SHP77 (cell line): Measurements from ENCODE around the gene RNU6-9.

ENCODE experiments used
- DNase-seq, 2 experiments: peaks; one replicate each; lab custom pipeline; 2025; lab: John Stamatoyannopoulos, UW

Gene RNU6-9

GRCh38 chr19:898663-899062, 5.4 kb downstream of the RNU6-9 start:
- no peak for DNase-seq

DNA sequence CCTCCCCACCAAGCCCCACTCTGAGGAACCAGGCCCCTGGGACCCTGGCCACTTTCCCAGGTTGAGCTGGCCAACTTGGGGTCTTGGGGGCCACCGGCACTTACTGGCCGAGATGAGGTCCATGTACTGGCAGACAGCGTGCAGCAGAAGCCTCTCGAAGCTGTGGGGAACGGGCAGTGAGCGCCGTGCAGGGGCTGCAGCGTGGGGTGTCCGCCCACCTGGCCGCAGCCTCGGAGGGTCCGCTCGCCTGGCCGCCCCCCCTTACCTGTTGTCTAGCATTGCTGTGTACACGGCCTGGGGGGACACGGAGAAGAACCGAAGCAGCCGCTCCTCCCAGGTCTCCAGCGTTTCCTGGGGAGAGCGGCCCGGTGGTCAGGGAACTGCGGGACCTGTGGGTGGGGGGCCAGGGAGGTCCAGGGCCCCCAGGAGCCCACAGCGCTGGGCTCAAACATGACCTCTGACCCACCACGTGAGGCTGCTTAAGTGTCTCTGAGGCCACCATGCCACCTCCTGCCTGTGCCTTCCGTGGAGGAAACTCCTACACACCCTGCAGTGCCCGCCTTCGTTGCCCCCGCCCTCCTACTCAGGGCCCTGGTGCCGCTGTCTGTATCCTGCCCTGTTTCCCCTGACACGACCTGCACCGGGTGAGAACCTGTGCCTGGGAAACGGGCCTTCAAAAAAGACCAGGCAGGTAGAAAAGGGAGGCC, 6.2 kb downstream of the RNU6-9 start:
- no peak for DNase-seq

- DNase-seq: no peak
Measured at GRCh38 chr19:900043-900301, 6.7 kb downstream of the RNU6-9 start.

- no peak for DNase-seq
Measured at GRCh38 chr19:900302-901111, 7.2 kb downstream of the RNU6-9 start.

DNA sequence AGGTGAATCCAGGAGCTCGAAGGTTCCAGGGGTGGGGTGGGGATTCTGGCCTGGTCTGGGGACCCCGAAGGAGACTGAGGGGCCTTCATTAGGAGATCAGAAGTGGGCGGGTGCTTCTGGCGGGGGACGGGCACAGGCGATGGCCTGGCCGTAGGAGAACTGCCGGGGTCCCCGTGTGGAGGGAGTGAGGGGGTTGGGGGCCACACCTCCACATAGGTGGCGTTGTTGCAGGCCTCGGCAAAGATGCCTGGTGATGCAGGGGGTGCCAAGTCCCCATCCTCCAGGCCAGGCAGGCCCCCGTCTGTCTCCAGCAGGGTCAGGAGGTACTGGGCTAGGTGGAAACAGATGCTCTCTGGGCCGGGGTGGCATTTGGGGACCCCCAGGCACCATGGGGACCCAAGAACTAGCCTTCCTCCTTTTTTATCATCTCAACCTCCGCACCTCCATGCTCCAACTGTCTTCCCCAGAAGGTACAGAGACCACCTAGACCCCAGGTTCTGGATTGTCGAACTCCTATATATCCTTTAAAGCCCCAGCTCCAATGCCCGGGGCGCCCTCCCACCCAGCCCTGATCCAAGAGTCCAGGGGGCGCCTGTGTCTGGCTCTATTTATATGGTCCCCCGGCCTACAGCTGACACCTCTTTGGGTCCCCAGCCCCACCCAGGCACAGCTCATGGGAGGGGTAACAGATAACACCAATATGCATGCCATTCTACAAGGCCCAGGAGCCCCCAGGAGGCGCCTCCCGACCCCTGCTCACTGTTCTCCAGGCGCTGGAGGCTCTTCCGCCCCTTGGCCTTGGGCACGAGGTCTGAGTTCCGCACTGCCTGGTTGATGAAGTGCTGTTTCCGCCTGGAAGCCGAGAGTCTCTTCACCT, 8.2 kb downstream of the RNU6-9 start:
- DNase-seq: no peak

GRCh38 chr19:902093-902370, 8.7 kb downstream of the RNU6-9 start:
- no peak for DNase-seq

DNA sequence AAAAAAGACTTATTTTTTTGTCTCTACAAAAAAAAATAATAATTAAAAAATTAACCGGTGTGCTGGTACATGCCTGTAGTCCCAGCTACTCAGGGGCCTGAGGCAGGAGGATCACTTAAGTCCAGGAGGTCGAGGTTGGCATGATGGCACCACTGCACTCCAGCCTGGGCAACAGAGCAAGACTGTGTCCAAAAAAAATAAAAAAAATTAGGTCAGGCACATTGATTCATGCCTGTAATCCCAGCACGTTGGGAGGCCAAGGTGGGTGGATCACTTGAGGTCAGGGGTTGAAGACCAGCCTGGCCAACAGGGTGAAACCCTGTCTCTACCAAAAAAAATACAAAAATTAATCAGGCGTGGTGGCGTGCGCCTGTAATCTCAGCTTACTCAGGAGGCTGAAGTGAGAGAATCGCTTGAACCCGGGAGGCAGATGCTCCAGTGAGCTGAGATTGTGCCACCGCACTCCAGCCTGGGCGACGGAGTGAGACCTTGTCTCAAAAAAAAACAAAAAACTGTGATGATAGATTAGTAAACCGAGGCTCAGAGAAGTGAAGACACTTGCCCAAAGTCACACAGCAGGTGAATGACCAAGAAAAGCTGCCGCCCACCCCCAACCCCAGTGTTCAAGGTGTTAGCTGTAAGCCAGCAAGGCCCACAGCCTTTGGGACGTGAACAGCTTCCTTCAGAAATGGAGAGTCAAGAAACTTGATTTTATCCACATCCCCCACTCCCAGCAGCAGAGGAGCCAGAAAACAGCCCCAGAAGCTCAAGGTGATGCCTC, 9.4 kb downstream of the RNU6-9 start:
- DNase-seq: no peak

- DNase-seq: no peak
Measured at GRCh38 chr19:903266-903797, 10.0 kb downstream of the RNU6-9 start.

GRCh38 chr19:904545-904944, 11.3 kb downstream of the RNU6-9 start:
- no peak for DNase-seq

DNA sequence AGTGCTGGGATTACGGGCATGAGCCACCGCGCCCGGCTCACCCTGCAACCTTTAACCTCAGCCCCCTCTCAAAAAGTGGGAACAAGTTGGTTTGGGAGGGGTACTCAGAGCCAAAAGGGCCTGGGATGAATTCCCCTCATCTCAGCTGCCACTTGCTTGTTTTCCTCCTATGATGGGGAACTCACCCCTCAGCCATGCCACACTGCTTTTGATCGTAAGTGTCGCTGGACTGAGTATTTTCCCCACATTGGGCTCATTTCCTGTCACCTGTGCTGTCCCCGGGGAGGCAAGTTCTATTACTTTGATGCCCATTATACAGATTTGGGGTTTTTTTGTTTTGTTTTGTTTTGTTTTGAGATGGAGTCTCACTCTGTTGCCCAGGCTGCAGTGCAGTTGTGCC, 13.2 kb downstream of the RNU6-9 start:
- DNase-seq: no peak

GRCh38 chr19:907183-907853, 14.0 kb downstream of the RNU6-9 start:
- DNase-seq: no peak

DNA sequence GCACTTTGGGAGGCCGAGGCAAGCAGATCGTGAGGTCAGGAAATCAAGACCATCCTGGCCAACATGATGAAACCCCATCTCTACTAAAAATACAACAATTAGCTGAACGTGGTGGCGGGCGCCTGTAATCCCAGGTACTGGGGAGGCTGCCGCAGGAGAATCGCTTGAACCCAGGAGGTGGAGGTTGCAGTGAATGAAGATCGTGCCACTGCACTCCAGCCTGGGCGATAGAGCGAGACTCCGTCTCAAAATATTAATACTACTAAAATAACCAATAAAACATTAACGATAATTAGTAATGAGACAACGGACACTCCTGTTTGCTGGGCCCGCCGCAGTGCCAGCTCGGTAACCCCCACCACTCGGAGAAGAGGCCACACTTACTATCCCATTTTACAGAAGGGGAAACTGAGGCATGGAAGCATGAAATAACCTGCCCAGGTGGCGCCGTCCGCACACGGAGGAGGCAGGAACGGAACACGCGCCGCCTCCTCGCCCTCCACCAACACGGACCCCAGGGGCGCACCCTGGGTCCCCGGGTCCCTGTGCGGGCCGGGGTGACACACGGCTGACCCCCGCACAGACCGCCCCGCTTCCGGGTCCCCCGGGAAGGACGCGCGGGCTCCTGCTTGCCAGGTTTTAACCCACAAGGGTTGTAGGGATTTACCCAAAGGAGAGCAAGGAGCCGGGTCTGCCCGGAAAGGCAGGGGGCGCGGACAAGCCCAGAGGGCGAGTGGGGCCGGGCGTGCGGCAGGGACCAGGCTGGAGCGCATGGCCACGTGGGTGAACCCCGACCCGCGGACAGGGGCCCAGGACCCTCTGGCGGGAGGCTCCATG, 18.1 kb downstream of the RNU6-9 start:
- no peak for DNase-seq

- no peak for DNase-seq
Measured at GRCh38 chr19:912181-913079, 19.1 kb downstream of the RNU6-9 start.

DNA sequence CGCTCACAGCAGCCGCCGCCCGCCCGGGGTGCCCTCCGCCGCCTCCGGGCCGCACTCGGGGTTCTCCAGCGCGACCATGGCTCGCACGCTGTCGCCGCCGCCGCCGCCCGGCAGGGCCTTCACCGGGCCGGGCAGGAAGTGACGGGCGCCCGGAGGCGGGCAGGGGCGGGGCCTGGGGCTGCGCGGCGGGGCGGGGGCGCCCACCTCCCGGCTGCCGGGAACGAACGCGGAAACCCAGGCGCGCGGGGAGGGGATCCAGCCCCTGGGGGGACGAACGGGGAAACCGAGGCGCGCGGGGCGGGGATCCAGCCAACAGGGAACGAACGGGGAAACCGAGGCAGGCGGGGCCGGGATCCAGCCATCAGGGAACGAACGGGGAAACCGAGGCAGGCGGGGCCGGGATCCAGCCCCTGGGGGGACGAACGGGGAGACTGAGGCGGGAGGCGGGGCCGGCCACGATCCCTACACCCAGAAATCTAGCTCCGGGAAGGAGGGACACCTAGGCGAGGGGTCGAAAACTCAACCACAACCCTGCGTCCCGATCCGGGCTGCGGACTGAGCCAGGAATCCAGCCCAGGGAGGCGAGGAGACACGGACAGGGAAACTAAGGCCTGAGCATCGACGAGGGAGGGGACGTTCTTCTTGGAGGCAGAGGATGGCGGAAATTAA, 19.9 kb downstream of the RNU6-9 start, which contains the start of gene R3HDM4:
Gene R3HDM4 (minus strand): TSS at position 140 of the 669 bp plus-strand sequence. CDS start 62 bp downstream, at position 78.
- peak in 1 of 2 experiments; percentile 63 for DNase-seq

DNA sequence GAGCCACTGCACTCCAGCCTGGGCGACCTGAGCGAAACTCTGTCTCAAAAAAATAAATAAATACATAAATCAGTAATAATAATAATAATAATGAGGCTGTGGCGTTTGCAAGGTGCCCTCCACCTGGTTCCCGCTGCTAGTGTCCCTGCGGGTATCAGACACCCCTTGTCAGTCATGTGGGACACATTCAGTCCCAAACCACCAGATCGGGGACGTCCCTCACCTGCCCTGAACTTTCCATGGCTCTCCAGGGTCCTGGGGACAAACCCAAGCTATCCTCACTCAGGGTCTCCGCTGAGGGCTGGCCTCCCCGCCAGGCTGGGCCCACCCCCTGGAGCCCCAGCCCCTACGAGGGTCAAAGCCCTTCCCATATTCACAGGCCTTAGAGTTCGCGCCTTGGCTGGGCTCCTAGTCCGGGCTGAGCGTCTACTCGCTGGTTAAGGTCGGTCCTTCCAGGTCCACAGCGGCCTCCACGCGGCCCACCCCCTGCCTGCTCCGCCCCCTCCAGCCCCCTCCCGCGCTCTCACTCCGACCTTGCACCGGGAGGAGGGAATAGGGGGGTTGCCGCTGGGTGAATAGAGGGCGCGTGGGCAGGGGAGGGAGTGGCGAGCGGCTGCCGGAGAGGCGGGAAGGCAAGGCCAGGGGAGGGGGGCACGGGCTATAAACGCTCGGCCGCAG, 23.5 kb downstream of the RNU6-9 start:
- DNase-seq: peak in 1 of 2 experiments; percentile 17

GRCh38 chr19:917323-918151, 24.3 kb downstream of the RNU6-9 start, which contains the start of gene KISS1R:
Gene KISS1R, plus strand, starts transcription at chr19:917333. Its CDS starts 170 bp downstream, at chr19:917503.
- DNase-seq: peak; percentile 50 to 59

- no peak for DNase-seq
Measured at GRCh38 chr19:918152-918437, 24.8 kb downstream of the RNU6-9 start.
